NCI-H2196 treated with DMSO at 0.1 percent for 48 hours (cell line): ENCODE results near the gene KRTAP10-5.
"Not testable (repeated sequence)": the region's sequence is repeated elsewhere in the genome, so short reads cannot be mapped to it uniquely, and the experiment has no call there.

Experiments
- DNase-seq: peaks from one replicate; lab custom pipeline; 2025; ENCODE audit not compliant: unreplicated experiment; lab: John Stamatoyannopoulos, UW

KRTAP10-5 gene, protein sequence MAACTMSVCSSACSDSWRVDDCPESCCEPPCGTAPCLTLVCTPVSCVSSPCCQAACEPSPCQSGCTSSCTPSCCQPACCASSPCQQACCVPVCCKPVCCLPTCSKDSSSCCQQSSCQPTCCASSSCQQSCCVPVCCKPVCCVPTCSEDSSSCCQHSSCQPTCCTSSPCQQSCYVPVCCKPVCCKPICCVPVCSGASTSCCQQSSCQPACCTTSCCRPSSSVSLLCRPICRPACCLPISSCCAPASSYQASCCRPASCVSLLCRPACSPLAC

GRCh38 chr21:44580231-44580821, at the start of gene KRTAP10-5:
Gene KRTAP10-5 (minus strand): TSS chr21:44580604. CDS start chr21:44580578, 26 bp downstream.
- not testable (repeated sequence) for DNase-seq

- DNase-seq = no peak
Measured at GRCh38 chr21:44628707-44629391, 48.4 kb upstream of the KRTAP10-5 start.

DNA sequence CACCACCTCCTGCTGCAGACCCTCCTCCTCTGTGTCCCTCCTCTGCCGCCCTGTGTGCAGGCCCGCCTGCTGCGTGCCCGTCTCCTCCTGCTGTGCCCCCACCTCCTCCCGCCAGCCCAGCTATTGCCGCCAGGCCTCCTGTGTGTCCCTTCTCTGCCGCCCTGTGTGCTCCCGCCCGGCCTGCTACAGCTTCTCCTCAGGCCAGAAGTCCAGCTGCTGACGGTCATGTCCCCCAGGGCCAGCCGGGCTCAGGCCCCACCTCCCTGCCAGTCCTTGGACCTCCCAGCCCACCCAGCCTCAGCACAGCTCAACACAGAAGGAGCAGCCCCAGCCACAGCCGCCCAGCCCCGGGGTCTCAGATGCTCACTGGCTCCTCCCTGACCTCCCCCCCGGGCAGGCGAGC, 47.4 kb upstream of the KRTAP10-5 start:
- DNase-seq = not testable (repeated sequence)

DNA sequence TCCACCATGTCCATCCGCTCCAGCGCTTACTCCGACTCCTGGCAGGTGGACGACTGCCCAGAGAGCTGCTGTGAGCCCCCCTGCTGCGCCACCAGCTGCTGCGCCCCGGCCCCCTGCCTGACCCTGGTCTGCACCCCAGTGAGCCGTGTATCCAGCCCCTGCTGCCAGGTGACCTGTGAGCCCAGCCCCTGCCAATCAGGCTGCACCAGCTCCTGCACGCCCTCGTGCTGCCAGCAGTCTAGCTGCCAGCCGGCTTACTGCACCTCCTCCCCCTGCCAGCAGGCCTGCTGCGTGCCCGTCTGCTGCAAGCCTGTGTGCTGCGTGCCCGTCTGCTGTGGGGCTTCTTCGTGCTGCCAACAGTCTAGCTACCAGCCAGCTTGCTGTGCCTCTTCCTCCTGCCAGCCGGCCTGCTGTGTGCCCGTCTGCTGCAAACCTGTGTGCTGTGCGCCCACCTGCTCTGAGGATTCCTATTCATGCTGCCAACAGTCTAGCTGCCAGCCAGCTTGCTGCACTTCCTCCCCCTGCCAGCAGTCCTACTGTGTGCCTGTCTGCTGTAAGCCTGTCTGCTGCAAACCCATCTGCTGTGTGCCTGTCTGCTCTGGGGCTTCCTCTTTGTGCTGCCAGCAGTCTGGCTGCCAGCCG, 46.9 kb upstream of the KRTAP10-5 start:
- DNase-seq = not testable (repeated sequence)

- no peak for DNase-seq
Measured at GRCh38 chr21:44626673-44627143, 46.3 kb upstream of the KRTAP10-5 start, which contains the start of gene KRTAP10-9. Gene KRTAP10-9 (plus strand): TSS chr21:44627093. CDS start chr21:44627172, 79 bp downstream.

DNA sequence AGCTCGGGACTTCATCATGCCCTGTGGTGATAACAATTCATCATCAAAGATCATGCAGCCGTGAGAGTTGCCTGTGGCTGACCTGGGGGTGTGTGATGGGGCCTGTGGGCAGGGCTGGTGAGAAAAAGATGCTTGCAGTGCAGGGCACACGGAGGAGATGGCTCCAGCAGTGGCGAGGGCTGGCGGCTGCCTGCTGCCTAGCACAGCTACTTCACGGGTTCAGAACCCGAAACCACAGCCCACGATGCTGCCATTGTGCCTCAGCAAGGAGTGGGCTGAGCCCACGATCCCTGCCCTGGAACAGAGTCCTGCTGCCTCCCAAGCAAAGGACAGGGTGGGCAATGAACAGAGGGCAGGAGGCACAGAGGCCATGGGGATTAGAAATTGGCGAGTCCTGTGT, 45.9 kb upstream of the KRTAP10-5 start:
- DNase-seq = no peak

GRCh38 chr21:44625756-44626155, 45.4 kb upstream of the KRTAP10-5 start:
- DNase-seq = no peak

- no peak for DNase-seq
Measured at GRCh38 chr21:44623575-44623974, 43.2 kb upstream of the KRTAP10-5 start.

- no peak for DNase-seq
Measured at GRCh38 chr21:44619886-44620285, 39.5 kb upstream of the KRTAP10-5 start.

DNA sequence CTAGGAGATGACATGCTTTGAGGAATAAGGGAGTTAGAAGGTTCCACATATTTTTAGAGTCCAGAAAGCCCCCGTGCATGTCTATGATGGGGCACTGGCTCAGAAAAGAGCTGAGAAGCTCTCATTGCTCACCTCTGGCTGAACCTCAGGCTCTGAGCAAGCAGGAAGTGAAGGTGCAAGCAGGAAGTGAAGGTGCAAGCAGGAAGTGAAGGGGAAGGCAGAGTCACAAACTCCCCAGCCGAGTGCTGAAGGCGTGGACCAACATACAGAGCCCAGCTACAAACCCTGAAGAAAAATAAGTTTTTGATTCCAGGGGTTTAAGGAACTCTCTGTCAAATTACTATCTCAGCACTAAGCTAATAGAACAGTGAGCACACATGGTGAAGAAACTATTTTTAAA, 38.5 kb upstream of the KRTAP10-5 start:
- no peak for DNase-seq

GRCh38 chr21:44618504-44618903, 38.1 kb upstream of the KRTAP10-5 start:
- DNase-seq = no peak

GRCh38 chr21:44617071-44617501, 36.7 kb upstream of the KRTAP10-5 start:
- DNase-seq = no peak

DNA sequence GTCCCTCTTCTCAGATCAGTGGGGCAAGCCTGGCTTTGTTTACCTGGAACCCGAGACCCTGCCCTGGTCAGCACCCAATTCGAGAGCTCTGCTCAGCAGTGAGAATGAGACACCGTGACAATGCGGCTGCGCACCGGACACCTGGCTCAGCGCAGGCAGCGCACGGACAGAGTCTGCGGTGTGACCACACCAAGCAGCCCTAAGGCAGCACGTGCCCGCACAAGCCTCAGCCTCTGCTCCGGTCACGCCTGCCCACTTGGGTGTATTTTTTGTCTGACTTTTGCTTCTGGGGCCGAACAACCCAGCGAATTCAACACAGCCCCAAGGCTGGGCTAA, 36.2 kb upstream of the KRTAP10-5 start:
- DNase-seq = no peak

DNA sequence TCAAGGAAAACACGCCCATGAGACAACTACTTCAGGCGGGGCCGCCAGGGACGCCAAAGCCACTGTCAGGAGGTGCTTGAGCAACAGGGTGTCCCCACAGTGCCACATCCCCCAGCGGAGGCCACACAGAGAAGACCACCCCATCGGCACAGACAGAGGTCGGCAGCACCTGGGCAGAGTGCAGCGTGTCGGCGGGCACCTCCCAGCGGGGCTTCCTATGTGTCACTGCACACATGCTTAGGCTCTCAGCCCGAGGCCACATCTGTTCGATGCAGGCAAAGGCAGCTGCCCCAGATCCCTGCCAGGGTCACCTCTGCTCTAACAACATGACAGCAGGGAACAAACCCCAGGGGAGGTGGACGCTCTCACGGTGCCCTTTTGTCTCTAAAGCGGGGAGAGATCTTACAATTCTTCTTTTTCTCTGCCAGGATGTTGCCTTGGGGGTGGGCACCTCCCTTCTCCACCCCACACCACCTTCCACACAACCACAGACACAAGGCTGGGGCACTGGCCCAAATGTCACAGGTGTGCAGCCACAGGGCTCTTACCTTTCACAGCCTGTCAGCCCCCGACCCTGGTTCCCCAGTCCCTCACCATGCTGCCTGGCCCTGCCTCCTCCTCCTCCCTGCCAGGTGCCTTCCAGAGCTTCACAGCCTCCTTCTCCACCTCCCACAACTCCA, 35.6 kb upstream of the KRTAP10-5 start:
- DNase-seq = no peak

GRCh38 chr21:44615466-44615865, 35.1 kb upstream of the KRTAP10-5 start:
- no peak for DNase-seq

DNA sequence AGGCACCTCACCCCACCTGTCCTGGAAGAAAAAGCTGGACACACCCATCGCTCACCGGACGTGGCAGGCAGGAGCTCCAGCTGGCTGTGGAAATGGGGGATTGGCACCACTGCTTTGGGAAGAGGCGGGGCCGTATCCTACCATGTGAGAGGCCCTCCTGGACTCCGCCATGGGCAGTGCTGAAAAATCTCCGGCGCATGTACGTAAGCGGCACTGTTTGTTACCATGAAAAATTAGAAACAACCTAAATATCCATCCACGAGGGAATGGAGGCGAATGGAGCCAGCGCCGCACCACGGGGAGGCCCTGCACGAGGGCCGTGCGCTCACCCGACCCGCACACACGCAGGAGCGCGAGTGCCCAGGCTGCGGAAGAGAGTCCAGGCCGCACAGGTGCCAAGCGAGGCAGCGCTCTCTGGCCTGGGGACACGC, 34.6 kb upstream of the KRTAP10-5 start:
- no peak for DNase-seq

DNA sequence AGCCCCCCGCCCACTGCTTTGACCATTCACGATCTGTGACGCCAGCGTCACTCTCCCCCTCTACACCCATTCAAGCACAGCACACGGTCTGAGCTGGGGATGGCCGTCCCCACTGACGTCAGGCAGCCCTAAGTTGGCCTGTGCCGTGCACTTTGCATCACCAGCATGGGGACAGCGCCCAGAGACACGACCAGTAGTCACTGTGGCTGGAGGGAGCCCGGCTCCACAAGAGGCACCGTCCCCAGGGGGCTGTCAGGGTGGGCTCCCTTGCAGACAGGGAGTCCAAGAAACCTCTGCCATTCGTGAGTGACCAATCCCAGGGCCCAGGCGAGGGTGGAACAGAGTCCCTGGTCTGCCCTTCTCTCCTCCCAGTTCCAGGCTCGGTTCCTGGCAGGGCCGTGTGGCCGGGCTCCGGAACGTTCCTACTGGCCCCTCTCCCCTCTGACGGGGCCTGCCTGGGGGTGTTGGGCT, 33.8 kb upstream of the KRTAP10-5 start:
- no peak for DNase-seq

DNA sequence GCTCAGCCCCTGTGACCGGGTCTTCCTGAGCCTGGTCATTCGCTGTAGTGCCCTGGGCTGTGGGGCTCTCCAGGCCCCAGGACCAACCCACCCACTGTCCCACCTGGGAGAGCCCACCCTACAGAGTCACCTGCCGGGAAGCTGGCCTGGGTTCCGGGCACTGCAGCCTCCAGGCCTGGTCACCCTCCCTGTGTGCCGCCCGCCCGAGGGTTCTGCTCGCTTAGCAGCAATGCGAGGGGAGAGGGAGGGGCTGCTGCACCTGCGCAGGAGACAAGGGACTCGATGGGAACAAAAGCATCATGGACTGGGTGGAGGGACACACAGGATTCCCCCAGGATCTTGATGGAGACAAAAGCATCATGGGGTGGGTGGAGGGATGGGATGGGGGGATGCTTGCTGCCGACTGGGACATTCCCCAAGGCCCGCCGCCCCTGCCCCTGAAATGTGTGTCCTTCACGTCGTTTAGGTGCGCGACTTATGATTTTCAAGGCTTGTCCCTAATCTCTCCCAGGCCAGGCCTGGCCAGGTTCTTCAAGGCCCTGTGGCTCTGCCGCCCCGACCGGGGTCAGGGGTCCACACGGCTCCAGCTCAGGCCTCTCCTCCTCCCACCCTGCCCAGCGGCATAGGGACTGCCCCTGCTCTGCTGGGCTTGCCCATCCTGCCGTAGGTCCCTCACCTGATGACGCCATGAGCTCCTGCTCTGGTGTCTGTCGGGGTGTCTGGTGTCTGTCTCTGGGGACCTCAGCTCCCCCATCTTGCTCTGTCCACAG, 33.2 kb upstream of the KRTAP10-5 start:
- DNase-seq = no peak

GRCh38 chr21:44612669-44613229, 32.3 kb upstream of the KRTAP10-5 start:
- DNase-seq = no peak

DNA sequence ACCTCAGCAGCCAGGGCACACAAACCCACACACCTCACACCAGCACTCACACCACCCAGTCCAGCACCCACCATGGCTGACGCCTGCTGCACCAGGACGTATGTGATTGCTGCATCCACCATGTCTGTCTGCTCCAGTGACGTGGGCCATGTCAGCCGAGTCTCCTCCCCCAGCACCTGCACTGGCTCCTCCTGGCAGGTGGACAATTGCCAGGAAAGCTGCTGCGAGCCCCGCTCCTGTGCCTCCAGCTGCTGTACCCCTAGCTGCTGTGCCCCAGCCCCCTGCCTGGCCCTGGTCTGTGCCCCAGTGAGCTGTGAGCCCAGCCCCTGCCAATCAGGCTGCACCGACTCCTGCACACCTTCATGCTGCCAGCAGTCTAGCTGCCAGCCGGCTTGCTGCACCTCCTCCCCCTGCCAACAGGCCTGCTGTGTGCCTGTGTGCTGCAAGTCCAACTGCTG, 31.7 kb upstream of the KRTAP10-5 start, which contains the start of gene KRTAP10-8:
KRTAP10-8 (plus strand) TSS at position 51 of the 458 bp plus-strand sequence; CDS start at position 73, 22 bp downstream.
- DNase-seq = no peak
